HepG2 (cell line): ENCODE data around the gene LMCD1. TPM values are rescaled to one million over a fixed set of nuclear protein-coding genes. Genes with fewer than 3 reads are reported as not detected.

Experiments
- ATAC-seq: fragments of 200-7000 bp; cut with Tn5 transposase; 3 replicates; pipeline ENCODE4 v1.9.1; 2020; ENCODE audit warnings: mild to moderate bottlenecking, moderate library complexity
- BruUV-seq: library from RNA; stranded (reverse); fragments of 400-500 nt; replicated peaks from 2 replicates; lab custom pipeline; 2021; lab: Mats Ljungman, UMichigan
- CTCF ChIA-PET: fragments of 300-600 bp; formaldehyde crosslinking; extraction: SDS; loops from one replicate; lab custom pipeline; 2021; ENCODE audit warnings: low total read pairs, inconsistent platforms, low intra/inter-chr PET ratio; lab: Yijun Ruan, JAX
- POLR2A ChIA-PET: fragments of 350-600 bp; sonication (Branson Sonifier 250); formaldehyde crosslinking; loops from one replicate; lab custom pipeline; 2020; ENCODE audit warnings: antibody characterized with exemption, inconsistent platforms; lab: Yijun Ruan, JAX
- DNase-seq: peaks from one replicate; pipeline ENCODE4 v3.0.0-alpha.2; 2015; ENCODE audit warnings: low spot score
- FAIRE-seq: peaks from 3 replicates; lab custom pipeline; 2011; peaks lifted over from hg19 to GRCh38; lab: Jason Lieb, UNC
- H2AFZ ChIP-seq: one replicate; pipeline ENCODE4 v1.6.1; 2011; ENCODE audit warnings: low read length, inconsistent platforms
- H3K27ac ChIP-seq: fragments of 300-600 bp; 3 replicates; pipeline ENCODE4 v1.8.0; 2011; ENCODE audit warnings: mixed run types, mild to moderate bottlenecking, mixed read lengths, low read length, inconsistent platforms; ENCODE audit not compliant: insufficient read depth; ENCODE audit errors: extremely low read length
- H3K27me3 ChIP-seq, 2 experiments: fragments of 200-600 bp in 1 of 2; 2 replicates in 1 of 2; 3 replicates in 1 of 2; pipeline versions ENCODE4 v1.6.0 to v1.8.0; 2011; ENCODE audit warnings: low read length in 2 of 2, mild to moderate bottlenecking in 2 of 2, moderate library complexity in 2 of 2, inconsistent platforms in 1 of 2; ENCODE audit not compliant: insufficient read depth in 2 of 2, control insufficient read depth in 1 of 2
- H3K36me3 ChIP-seq, 2 experiments: fragments of 200-600 bp in 1 of 2; replicated peaks in 1 of 2; 2 replicates in 1 of 2; 3 replicates in 1 of 2; pipeline versions ENCODE4 v1.5.1 to v1.8.0; 2011; ENCODE audit warnings: low read length in 2 of 2, inconsistent platforms in 1 of 2; ENCODE audit not compliant: insufficient read depth in 2 of 2, control insufficient read depth in 1 of 2
- H3K4me1 ChIP-seq: 2 replicates; pipeline ENCODE4 v1.5.1; 2012; ENCODE audit warnings: low read length, inconsistent platforms; ENCODE audit not compliant: insufficient read depth
- H3K4me2 ChIP-seq: 2 replicates; pipeline ENCODE4 v1.6.0; 2011; ENCODE audit warnings: low read depth, low read length, inconsistent platforms
- H3K4me3 ChIP-seq, 3 experiments: fragments of 200-600 bp in 1 of 3; sonication (generic), shearing (Covaris generic) in 1 of 3; replicated peaks in 1 of 3; 2 replicates each; pipeline ENCODE4 v1.5.1; 2011 to 2016; ENCODE audit warnings: low read length in 3 of 3, inconsistent platforms in 2 of 3, low read depth in 2 of 3, mild to moderate bottlenecking in 2 of 3, control low read depth in 1 of 3, mixed read lengths in 1 of 3; ENCODE audit not compliant: insufficient read depth in 1 of 3
- H3K79me2 ChIP-seq: one replicate; pipeline ENCODE4 v1.6.1; 2011; ENCODE audit warnings: low read length, inconsistent platforms; ENCODE audit not compliant: insufficient read depth
- H3K9ac ChIP-seq: 2 replicates; pipeline ENCODE4 v1.6.0; 2011; ENCODE audit warnings: mild to moderate bottlenecking, low read depth, low read length, inconsistent platforms; ENCODE audit not compliant: insufficient read depth
- H3K9me3 ChIP-seq: 2 replicates; pipeline ENCODE4 v1.5.1; 2012; ENCODE audit warnings: mild to moderate bottlenecking, low read length
- H4K20me1 ChIP-seq: 2 replicates; pipeline ENCODE4 v1.6.0; 2011; ENCODE audit warnings: inconsistent platforms, mild to moderate bottlenecking, low read length, moderate library complexity; ENCODE audit not compliant: insufficient read depth
- TRIM24 ChIP-seq: sonication (generic); formaldehyde crosslinking; IDR thresholded peaks from 2 replicates; pipeline ENCODE4 v1.8.0; 2022; ENCODE audit warnings: mild to moderate bottlenecking, missing genetic modification reagents
- WGBS: methylation state at CpG from one replicate; pipeline ENCODE4 v1.1.6; 2017; ENCODE audit warnings: low lambda C conversion rate; 5-methylcytosine and 5-hydroxymethylcytosine counted together
- in situ Hi-C: cut with HindIII; loops from 2 replicates; pipeline ENCODE4 v1.10.0; 2017; ENCODE audit warnings: low pct_unique_long_range_greater_than_20kb; ENCODE audit not compliant: extremely low pct_ligation_motif_present
- intact Hi-C: fragments of 100-400 bp; cut with micrococcal nuclease; formaldehyde crosslinking; loops from one replicate; pipeline ENCODE4 v1.10.0; 2022; ENCODE audit not compliant: unreplicated experiment
- polyA plus RNA-seq, 8 experiments: library from polyadenylated mRNA; depleted of rRNA in 3 of 8; stranded (reverse) in 7 of 8; unstranded in 1 of 8; fragments of >200 nt; fragmentation: Illumina TruSeq in 4 of 8; extraction: Trizol in 4 of 8; gene quantifications; 2 replicates each; pipeline versions ENCODE4 v1.2.1 to v1.2.3, GENCODE V29; 2011 to 2016; ENCODE audit warnings: low read depth in 4 of 8, missing spikeins in 1 of 8, mixed read lengths in 1 of 8; ENCODE audit not compliant: insufficient read depth in 1 of 8
- total RNA-seq, 5 experiments: library from RNA; depleted of rRNA; stranded (reverse); fragments of >200 nt; fragmentation: Illumina TruSeq; extraction: Trizol; gene quantifications; 2 replicates each; pipeline ENCODE4 v1.2.3, GENCODE V29; 2016; ENCODE audit warnings: low read depth in 1 of 5
- TF ChIP-seq, protein P1 (sequence below): sonication (generic); formaldehyde crosslinking; IDR thresholded peaks from 2 replicates; pipeline ENCODE4 v1.4.0; 2020; ENCODE audit warnings: missing genetic modification reagents, mild to moderate bottlenecking, borderline replicate concordance
- TF ChIP-seq, protein P2 (sequence below), 2 experiments: fragments of 450-650 bp in 1 of 2; sonication (generic) in 1 of 2; formaldehyde crosslinking in 1 of 2; IDR thresholded peaks; 2 replicates each; pipeline versions ENCODE4 v1.6.1 to v1.8.0; 2016 to 2022; ENCODE audit warnings: antibody characterized with exemption in 1 of 2, mild to moderate bottlenecking in 1 of 2, missing genetic modification reagents in 1 of 2
- TF ChIP-seq, protein P3 (sequence below): IDR thresholded peaks from 2 replicates; pipeline ENCODE4 v1.4.0; 2020; ENCODE audit warnings: mild to moderate bottlenecking, missing genetic modification reagents

LMCD1 gene
- total and polyA plus RNA-seq, 2 of the 13 experiments (the other 11 are each of a cell fraction or from before 2014, with no cell fraction given) = 6.2 to 7.1 TPM

DNA sequence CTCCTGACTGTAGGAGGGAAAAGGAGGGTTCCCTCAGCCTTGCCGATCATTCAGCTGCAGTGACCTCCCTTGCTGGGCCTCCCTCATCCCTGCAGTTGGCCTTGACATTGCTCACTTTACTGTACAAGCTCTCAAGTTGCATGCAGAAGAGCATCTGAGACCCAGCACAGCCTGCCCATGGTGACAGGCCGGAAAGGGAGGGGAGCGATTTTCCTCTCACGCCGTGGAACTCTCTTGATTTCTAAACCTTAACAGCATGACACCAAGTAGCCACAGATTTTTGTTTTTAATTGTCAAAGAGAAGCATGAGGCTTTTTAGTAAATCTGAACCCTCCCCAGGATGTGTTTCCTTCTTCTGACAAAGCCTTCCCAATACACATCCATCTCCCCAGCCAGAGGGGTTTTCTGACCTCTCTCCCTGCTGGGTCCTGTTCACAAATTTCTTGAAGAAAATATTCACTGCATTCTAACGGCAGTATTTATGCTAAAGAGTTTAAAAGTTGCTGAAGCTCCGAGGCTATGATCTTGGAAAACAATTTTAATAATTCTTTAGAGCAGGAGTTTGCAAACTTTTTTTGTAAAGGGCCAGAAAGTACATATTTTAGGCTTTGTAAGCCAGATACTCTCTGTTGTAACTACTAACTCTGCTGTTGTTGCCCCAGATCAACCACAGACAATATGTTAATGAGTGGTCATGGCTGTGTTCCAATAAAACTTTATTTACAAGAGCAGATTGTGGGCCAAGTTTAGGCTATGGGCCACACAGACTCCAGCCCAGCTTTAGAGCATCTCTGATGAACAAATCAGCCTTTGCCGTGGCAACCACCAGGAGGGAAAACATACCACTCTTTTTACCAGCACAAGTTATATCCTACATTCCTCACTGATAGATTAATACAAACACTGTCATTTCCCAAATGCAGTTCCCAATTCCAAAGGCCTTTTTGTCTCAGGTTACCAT is 34.8 kb downstream of the LMCD1 start:
- Histone ChIP-seq H3K36me3 (peaks cover 5 to 15% of the 10 kb centered on the region in 2 experiments), H2AFZ (no peak overlapping the region), H3K9ac (no peak overlapping the region), H3K4me3 (no peak overlapping the region), H3K9me3 (peaks cover 7% of the 10 kb centered on the region), H3K79me2 (no peaks in the 10 kb centered on the region), H3K27ac (no peak overlapping the region), H3K4me2 (no peak overlapping the region), H3K27me3 (no peaks in the 10 kb centered on the region), H3K4me1 (peaks cover 18% of the 10 kb centered on the region), H4K20me1 (no peaks in the 10 kb centered on the region)
- intact Hi-C loops = no loop called here
- FAIRE-seq (no peak), ATAC-seq (no peak; the same call in 2 of the 3 replicates), DNase-seq (no peak)
- no TSS peak for BruUV-seq
- WGBS = 92% methylated on average over 8 of the region's 8 CpGs
- ChIA-PET CTCF (no interaction called here), POLR2A (no interaction called here)
- in situ Hi-C loops = no loop called here
- TF ChIP-seq, protein P1, sequence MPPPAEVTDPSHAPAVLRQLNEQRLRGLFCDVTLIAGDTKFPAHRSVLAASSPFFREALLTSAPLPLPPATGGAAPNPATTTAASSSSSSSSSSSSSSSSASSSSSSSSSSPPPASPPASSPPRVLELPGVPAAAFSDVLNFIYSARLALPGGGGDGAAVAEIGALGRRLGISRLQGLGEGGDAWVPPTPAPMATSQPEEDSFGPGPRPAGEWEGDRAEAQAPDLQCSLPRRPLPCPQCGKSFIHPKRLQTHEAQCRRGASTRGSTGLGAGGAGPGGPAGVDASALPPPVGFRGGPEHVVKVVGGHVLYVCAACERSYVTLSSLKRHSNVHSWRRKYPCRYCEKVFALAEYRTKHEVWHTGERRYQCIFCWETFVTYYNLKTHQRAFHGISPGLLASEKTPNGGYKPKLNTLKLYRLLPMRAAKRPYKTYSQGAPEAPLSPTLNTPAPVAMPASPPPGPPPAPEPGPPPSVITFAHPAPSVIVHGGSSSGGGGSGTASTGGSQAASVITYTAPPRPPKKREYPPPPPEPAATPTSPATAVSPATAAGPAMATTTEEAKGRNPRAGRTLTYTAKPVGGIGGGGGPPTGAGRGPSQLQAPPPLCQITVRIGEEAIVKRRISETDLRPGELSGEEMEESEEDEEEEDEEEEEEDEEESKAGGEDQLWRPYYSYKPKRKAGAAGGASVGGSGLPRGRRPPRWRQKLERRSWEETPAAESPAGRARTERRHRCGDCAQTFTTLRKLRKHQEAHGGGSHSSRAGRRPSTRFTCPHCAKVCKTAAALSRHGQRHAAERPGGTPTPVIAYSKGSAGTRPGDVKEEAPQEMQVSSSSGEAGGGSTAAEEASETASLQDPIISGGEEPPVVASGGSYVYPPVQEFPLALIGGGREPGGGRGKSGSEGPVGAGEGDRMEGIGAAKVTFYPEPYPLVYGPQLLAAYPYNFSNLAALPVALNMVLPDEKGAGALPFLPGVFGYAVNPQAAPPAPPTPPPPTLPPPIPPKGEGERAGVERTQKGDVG (CRISPR knock-in tag) = no peak
- TF ChIP-seq, protein P2, sequence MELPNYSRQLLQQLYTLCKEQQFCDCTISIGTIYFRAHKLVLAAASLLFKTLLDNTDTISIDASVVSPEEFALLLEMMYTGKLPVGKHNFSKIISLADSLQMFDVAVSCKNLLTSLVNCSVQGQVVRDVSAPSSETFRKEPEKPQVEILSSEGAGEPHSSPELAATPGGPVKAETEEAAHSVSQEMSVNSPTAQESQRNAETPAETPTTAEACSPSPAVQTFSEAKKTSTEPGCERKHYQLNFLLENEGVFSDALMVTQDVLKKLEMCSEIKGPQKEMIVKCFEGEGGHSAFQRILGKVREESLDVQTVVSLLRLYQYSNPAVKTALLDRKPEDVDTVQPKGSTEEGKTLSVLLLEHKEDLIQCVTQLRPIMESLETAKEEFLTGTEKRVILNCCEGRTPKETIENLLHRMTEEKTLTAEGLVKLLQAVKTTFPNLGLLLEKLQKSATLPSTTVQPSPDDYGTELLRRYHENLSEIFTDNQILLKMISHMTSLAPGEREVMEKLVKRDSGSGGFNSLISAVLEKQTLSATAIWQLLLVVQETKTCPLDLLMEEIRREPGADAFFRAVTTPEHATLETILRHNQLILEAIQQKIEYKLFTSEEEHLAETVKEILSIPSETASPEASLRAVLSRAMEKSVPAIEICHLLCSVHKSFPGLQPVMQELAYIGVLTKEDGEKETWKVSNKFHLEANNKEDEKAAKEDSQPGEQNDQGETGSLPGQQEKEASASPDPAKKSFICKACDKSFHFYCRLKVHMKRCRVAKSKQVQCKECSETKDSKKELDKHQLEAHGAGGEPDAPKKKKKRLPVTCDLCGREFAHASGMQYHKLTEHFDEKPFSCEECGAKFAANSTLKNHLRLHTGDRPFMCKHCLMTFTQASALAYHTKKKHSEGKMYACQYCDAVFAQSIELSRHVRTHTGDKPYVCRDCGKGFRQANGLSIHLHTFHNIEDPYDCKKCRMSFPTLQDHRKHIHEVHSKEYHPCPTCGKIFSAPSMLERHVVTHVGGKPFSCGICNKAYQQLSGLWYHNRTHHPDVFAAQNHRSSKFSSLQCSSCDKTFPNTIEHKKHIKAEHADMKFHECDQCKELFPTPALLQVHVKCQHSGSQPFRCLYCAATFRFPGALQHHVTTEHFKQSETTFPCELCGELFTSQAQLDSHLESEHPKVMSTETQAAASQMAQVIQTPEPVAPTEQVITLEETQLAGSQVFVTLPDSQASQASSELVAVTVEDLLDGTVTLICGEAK (IDR thresholded peaks at IDR 0.05) = peak; percentile 61
- TF ChIP-seq, protein P2 (CRISPR knock-in tag; IDR thresholded peaks at IDR 0.05) = peak; percentile 95
- no peak for TF ChIP-seq TRIM24
- TF ChIP-seq, protein P3, sequence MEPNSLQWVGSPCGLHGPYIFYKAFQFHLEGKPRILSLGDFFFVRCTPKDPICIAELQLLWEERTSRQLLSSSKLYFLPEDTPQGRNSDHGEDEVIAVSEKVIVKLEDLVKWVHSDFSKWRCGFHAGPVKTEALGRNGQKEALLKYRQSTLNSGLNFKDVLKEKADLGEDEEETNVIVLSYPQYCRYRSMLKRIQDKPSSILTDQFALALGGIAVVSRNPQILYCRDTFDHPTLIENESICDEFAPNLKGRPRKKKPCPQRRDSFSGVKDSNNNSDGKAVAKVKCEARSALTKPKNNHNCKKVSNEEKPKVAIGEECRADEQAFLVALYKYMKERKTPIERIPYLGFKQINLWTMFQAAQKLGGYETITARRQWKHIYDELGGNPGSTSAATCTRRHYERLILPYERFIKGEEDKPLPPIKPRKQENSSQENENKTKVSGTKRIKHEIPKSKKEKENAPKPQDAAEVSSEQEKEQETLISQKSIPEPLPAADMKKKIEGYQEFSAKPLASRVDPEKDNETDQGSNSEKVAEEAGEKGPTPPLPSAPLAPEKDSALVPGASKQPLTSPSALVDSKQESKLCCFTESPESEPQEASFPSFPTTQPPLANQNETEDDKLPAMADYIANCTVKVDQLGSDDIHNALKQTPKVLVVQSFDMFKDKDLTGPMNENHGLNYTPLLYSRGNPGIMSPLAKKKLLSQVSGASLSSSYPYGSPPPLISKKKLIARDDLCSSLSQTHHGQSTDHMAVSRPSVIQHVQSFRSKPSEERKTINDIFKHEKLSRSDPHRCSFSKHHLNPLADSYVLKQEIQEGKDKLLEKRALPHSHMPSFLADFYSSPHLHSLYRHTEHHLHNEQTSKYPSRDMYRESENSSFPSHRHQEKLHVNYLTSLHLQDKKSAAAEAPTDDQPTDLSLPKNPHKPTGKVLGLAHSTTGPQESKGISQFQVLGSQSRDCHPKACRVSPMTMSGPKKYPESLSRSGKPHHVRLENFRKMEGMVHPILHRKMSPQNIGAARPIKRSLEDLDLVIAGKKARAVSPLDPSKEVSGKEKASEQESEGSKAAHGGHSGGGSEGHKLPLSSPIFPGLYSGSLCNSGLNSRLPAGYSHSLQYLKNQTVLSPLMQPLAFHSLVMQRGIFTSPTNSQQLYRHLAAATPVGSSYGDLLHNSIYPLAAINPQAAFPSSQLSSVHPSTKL (CRISPR knock-in tag) = peak; percentile 12; the same call in 1 of the 2 replicates
